Tibial nerve (tissue), 4 donors: Measurements from ENCODE around the gene THBS4. TPM values are rescaled to one million over a fixed set of nuclear protein-coding genes. Genes with fewer than 3 reads are reported as not detected.

ENCODE experiments used
- DNase-seq, 2 donors: peaks; one replicate each; pipeline ENCODE4 v3.0.0-alpha.2; 2019; ENCODE audit warnings: low spot score in 2 of 2
- H3K27ac ChIP-seq, 4 donors: fragments of 200-600 bp; sonication (generic) in 3 of 4; one replicate each; pipeline ENCODE4 v1.5.1; 2017 to 2019; ENCODE audit warnings: mild to moderate bottlenecking in 1 of 4
- H3K27me3 ChIP-seq, 2 donors: fragments of 200-600 bp; sonication (generic) in 1 of 2; one replicate each; pipeline versions ENCODE4 v1.5.1 to v1.6.0; 2017 to 2019
- H3K36me3 ChIP-seq, 3 donors: fragments of 200-600 bp; sonication (generic); one replicate each; pipeline ENCODE4 v1.5.1; 2018 to 2019
- H3K4me1 ChIP-seq, 4 donors: fragments of 200-600 bp; sonication (generic) in 3 of 4; one replicate each; pipeline ENCODE4 v1.5.1; 2017 to 2019
- H3K4me3 ChIP-seq, 4 donors: fragments of 200-600 bp; sonication (generic) in 3 of 4; one replicate each; pipeline ENCODE4 v1.5.1; 2017 to 2019; ENCODE audit warnings: mild to moderate bottlenecking in 1 of 4, moderate library complexity in 1 of 4
- H3K9me3 ChIP-seq, 4 donors: fragments of 200-600 bp; sonication (generic) in 3 of 4; one replicate each; pipeline ENCODE4 v1.5.1; 2017 to 2019
- CTCF ChIP-seq, 5 experiments: fragments of 200-600 bp in 3 of 5; fragments of 450-650 bp in 2 of 5; sonication (generic) in 3 of 5; IDR thresholded peaks; one replicate each; pipeline ENCODE4 v1.5.1; 2016 to 2019; ENCODE audit warnings: antibody characterized with exemption in 5 of 5, mild to moderate bottlenecking in 3 of 5, moderate library complexity in 2 of 5
- EP300 ChIP-seq, 2 donors: sonication (generic); formaldehyde crosslinking; IDR thresholded peaks; one replicate each; pipeline ENCODE4 v1.6.1; 2017; ENCODE audit warnings: antibody characterized with exemption in 2 of 2, mild to moderate bottlenecking in 1 of 2
- POLR2A ChIP-seq, 2 donors: fragments of 450-650 bp; IDR thresholded peaks; one replicate each; pipeline ENCODE4 v1.6.1; 2017; ENCODE audit warnings: antibody characterized with exemption in 2 of 2, mild to moderate bottlenecking in 2 of 2, moderate library complexity in 2 of 2
- WGBS, 2 donors: methylation state at CpG; one replicate each; pipeline ENCODE4 v1.1.5; 2018; 5-methylcytosine and 5-hydroxymethylcytosine counted together
- small RNA-seq: library from RNA; depleted of rRNA; stranded (forward); fragments of <200 nt; gene quantifications from one replicate; pipeline ENCODE3, GENCODE V24; 2016
- total RNA-seq, 4 donors: library from RNA; depleted of rRNA; stranded (reverse); fragments of >200 nt; gene quantifications; one replicate each; pipeline ENCODE4 v1.1.0, GENCODE V29; 2016

The THBS4 gene
- total RNA-seq, 4 donors from 2014 or later: 99.0 to 376 (median 157) TPM

DNA sequence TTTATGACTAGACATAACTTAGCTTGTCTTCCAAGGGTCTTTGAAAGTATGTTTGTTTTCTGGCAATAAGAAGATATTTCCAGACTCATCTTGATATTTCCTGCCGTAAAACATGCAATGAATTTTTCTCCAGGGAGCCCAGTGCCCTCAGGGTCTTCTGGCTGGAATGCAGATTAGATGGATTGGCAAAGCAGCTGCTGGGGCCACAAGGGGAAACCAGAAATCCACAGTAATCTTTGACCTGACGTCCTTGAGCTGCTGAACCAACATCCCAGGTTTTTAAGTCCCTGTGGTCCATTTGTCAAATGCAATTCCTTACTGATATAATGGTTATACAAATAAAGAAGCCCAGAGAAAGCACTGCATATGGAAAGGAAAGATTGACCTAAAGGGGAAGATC lies 93.0 kb downstream of the THBS4 start:
- 34 to 36% methylated on average over 2 of the region's 2 CpGs for WGBS, 2 donors
- no peak overlapping the region for H3K4me3 ChIP-seq
- H3K27ac ChIP-seq: no peak overlapping the region
- no peaks in the 10 kb centered on the region for H3K9me3 ChIP-seq
- no peak for DNase-seq
- no peaks in the 10 kb centered on the region for H3K27me3 ChIP-seq
- H3K4me1 ChIP-seq: peaks cover 0 to 14% (median 4%) of the 10 kb centered on the region in 4 donors
- H3K36me3 ChIP-seq: no peaks in the 10 kb centered on the region
- TF ChIP-seq EP300 (IDR thresholded peaks at IDR 0.05) (no peak), POLR2A (IDR thresholded peaks at IDR 0.05) (no peak), CTCF (IDR thresholded peaks at IDR 0.05) (no peak)

DNA sequence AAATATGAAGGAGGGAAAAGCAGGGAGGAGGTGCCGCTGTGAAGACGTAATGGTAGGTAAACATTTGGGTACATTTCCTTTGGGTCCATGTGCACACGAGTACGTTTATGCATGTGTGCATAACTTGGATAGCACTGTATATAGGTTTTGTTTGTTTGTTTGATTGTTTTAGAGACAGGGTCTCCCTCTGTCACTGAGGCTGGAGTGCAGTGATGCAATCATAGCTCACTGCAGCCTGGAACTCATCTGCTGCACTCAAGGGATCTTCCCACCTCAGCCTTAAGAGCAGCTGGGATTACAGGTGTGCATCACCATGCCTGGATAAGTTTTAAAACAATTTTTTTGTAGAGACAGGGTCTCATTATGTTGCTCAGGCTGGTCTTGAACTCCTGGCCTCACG lies 94.0 kb downstream of the THBS4 start:
- Histone ChIP-seq H3K4me1 (peaks cover 0 to 17% (median 5%) of the 10 kb centered on the region in 4 donors), H3K9me3 (no peaks in the 10 kb centered on the region), H3K27me3 (no peaks in the 10 kb centered on the region), H3K27ac (no peak overlapping the region), H3K36me3 (no peaks in the 10 kb centered on the region), H3K4me3 (no peak overlapping the region)
- no peak for DNase-seq
- WGBS, 2 donors: 75 to 76% methylated on average over 5 of the region's 5 CpGs
- no peak for TF ChIP-seq CTCF (IDR thresholded peaks at IDR 0.05)
- no peak for TF ChIP-seq POLR2A (IDR thresholded peaks at IDR 0.05)

Small RNAs within 50 kb of the gene (small RNA-seq; reads per million reads assigned to genes)
- gene TRMT112P2: not detected

Other genes with a start within 250 kb of the THBS4 start
- gene MTX3, start 44.1 kb upstream of the THBS4 start, total RNA-seq: 10 to 100 TPM; 12.0 to 20.1 (median 18.4) TPM
- gene SERINC5, start 220.7 kb downstream of the THBS4 start, total RNA-seq: 10 to 100 TPM; 29.1 to 35.8 (median 32.3) TPM